ENCODE measurements around the gene ORMDL1. TPM values are rescaled to one million over a fixed set of nuclear protein-coding genes. Genes with fewer than 3 reads are reported as not detected.
"Not testable (repeated sequence)": the region's sequence is repeated elsewhere in the genome, so short reads cannot be mapped to it uniquely, and the experiment has no call there.

Gene ORMDL1
- polyA plus RNA-seq, 1 experiment, result 92.8 TPM

DNA sequence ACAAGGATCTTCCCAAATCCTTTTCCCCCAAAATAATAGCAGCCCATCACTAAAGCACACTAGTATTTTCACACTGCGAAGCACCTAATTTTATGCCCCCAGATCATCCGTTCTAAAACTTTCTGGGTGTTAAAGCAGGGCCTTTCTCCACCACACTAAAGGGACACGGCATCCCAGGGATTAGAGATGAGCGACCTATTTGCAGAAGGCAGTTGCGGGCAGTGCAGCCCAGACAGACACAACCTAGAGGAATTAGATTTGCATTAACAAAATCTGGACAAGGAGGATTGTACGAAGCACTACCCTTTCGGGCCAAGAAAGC lies 21.9 kb downstream of the ORMDL1 start:
- Histone ChIP-seq H3K9me3 (ENCODE audit: control insufficient read depth, insufficient read depth, low read length) (no peaks in the 10 kb centered on the region), H3K27ac (ENCODE audit: low read depth, low read length) (peak overlapping the region; percentile 34), H3K27me3 (ENCODE audit: control insufficient read depth, insufficient read depth, low read length) (no peaks in the 10 kb centered on the region), H3K4me3 (ENCODE audit: low read depth, low read length) (peak overlapping the region; percentile 75)
- CTCF ChIA-PET, result interaction anchor here (0.6 to 3.9 kb wide), 36 partner anchors 10 to 418 kb away, joined by 3 to 56 read pairs (median 4); partner anchors contain the start of genes ANKAR, ASNSD1, ORMDL1 and PMS1
- TF ChIP-seq, protein P1, sequence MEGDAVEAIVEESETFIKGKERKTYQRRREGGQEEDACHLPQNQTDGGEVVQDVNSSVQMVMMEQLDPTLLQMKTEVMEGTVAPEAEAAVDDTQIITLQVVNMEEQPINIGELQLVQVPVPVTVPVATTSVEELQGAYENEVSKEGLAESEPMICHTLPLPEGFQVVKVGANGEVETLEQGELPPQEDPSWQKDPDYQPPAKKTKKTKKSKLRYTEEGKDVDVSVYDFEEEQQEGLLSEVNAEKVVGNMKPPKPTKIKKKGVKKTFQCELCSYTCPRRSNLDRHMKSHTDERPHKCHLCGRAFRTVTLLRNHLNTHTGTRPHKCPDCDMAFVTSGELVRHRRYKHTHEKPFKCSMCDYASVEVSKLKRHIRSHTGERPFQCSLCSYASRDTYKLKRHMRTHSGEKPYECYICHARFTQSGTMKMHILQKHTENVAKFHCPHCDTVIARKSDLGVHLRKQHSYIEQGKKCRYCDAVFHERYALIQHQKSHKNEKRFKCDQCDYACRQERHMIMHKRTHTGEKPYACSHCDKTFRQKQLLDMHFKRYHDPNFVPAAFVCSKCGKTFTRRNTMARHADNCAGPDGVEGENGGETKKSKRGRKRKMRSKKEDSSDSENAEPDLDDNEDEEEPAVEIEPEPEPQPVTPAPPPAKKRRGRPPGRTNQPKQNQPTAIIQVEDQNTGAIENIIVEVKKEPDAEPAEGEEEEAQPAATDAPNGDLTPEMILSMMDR (IDR thresholded peaks at IDR 0.05; ENCODE audit: low read depth, low read length), result no peak
- POLR2A ChIA-PET, result interaction anchor here (1.2 to 1.5 kb wide), 2 partner anchors 22 to 88 kb away, joined by 4 to 7 read pairs; partner anchors contain the start of genes ANKAR, ORMDL1 and PMS1
- no peak for DNase-seq (ENCODE audit: low read depth, low spot score)

DNA sequence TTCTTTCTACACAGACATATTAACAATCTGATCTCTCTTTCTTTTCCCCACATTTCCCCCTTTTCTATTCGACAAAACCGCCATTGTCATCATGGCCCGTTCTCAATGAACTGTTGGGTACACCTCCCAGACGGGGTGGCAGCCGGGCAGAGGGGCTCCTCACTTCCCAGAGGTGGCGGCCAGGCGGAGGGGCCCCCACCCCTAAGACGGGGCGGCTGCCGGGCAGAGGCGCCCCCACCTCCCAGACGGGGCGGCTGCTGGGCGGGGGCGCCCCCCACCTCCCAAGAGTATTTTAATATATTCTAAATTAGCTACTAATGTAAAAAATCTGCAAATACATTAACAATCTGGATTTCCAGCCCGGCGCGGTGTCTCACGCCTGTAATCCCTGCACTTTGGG lies 24.0 kb downstream of the ORMDL1 start:
- H3K27me3 ChIP-seq (ENCODE audit: control insufficient read depth, insufficient read depth, low read length); H3K27ac ChIP-seq (ENCODE audit: low read depth, low read length); H3K9me3 ChIP-seq (ENCODE audit: control insufficient read depth, insufficient read depth, low read length); POLR2A ChIA-PET; H3K4me3 ChIP-seq (ENCODE audit: low read depth, low read length); DNase-seq (ENCODE audit: low read depth, low spot score); CTCF ChIA-PET: not testable (repeated sequence)

DNA sequence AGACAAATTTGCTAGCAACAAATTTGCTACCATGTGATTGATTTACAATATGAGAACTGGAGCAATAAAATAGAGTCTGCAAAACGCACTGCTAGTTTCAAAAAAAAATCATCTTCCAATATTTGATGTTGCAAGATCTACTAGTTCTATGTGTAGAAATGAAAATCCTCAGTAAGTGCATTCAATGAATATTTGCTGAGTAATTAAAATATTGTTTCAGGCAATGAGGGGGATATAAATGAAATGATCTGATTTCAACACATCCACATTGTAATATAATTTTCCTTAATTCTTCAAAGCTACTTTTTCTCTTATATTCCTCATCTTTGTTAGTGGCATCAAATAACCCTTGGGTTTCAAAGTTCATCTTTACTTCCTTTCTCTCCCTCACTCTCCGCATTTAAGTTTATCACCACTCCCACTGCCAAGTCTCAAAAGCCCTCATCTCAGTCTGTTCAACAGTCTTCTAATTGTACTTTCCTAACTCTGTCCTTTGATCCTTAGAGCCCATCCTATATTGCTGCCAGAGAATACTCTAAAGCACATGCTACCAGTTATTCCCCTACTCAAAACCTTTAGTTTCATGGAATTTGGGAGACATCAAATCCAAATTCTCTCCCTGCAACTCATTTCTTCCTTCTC lies 27.7 kb downstream of the ORMDL1 start:
- DNase-seq (ENCODE audit: low read depth, low spot score), result no peak
- H3K9me3 ChIP-seq (ENCODE audit: control insufficient read depth, insufficient read depth, low read length), result no peaks in the 10 kb centered on the region
- TF ChIP-seq, protein P1 (IDR thresholded peaks at IDR 0.05; ENCODE audit: low read depth, low read length), result no peak
- ChIA-PET POLR2A (no interaction called here), CTCF (no interaction called here)
- no peak overlapping the region for H3K27ac ChIP-seq (ENCODE audit: low read depth, low read length)
- H3K4me3 ChIP-seq (ENCODE audit: low read depth, low read length), result no peak overlapping the region
- no peaks in the 10 kb centered on the region for H3K27me3 ChIP-seq (ENCODE audit: control insufficient read depth, insufficient read depth, low read length)

DNA sequence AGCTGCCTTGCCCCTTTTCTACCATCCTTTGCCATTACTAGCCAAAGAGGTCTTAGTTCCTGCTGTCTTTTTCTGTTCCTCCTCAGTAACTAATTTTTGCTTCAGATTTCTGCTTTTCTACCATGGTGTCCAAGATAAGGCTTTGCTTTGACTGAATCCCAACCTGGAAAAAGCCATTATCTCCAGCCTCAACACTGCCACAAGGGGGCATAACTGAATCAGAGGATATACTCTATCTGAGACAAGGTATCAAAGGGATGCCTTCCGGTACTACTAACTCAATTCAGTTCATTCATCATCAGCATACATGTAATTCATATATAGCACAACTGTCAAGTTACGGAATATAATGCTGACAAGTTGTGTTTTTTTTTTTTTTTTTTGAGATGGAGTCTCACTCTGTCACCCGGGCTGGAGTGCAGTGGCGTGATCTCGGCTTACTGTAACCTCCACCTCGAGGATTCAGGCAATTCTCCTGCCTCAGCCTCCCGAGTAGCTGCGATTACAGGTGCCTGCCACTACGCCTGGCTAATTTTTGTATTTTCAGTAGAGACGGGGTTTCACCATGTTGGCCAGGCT lies 33.0 kb downstream of the ORMDL1 start:
- CTCF ChIA-PET, result interaction anchor here (0.6 to 5.8 kb wide), 23 partner anchors 11 to 1163 kb away, joined by 3 to 56 read pairs (median 5); partner anchors contain the start of genes ANKAR, ASNSD1, MSTN and OSGEPL1
- TF ChIP-seq, protein P1 (IDR thresholded peaks at IDR 0.05; ENCODE audit: low read depth, low read length), result peak; percentile 82
- Histone ChIP-seq H3K27me3 (ENCODE audit: control insufficient read depth, insufficient read depth, low read length) (no peaks in the 10 kb centered on the region), H3K27ac (ENCODE audit: low read depth, low read length) (no peak overlapping the region), H3K4me3 (ENCODE audit: low read depth, low read length) (no peak overlapping the region), H3K9me3 (ENCODE audit: control insufficient read depth, insufficient read depth, low read length) (no peaks in the 10 kb centered on the region)
- no peak for DNase-seq (ENCODE audit: low read depth, low spot score)
- POLR2A ChIA-PET, result no interaction called here

DNA sequence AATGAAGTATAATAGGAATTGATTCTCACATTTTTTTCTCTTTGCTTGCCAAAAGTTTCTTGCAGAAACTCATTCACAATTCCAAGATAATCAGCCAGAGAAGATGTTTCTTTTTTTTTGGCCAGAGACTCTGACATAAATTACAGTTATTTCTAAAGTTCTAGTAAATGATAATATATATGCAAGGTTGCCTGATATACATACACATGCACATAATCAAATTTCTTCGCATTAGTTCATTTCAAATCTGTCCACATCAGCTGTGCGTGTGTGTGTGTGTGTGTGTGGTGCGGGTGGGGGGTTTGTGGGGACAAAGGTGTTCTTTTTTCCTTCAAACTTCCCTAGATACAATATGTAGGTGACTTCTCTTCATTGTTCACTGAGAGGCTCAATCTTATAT lies 54.7 kb downstream of the ORMDL1 start:
- Histone ChIP-seq H3K4me3 (ENCODE audit: low read depth, low read length) (no peak overlapping the region), H3K27ac (ENCODE audit: low read depth, low read length) (no peak overlapping the region), H3K27me3 (ENCODE audit: control insufficient read depth, insufficient read depth, low read length) (no peaks in the 10 kb centered on the region), H3K9me3 (ENCODE audit: control insufficient read depth, insufficient read depth, low read length) (no peaks in the 10 kb centered on the region)
- POLR2A ChIA-PET, result no interaction called here
- CTCF ChIA-PET, result interaction anchor here (1.2 kb wide), 1 partner anchor 69 kb away, joined by 4 read pairs; no protein-coding TSS in a partner anchor
- no peak for DNase-seq (ENCODE audit: low read depth, low spot score)
- TF ChIP-seq, protein P1 (IDR thresholded peaks at IDR 0.05; ENCODE audit: low read depth, low read length), result no peak

Measured in AG04450 (cell line).